Gastrocnemius medialis (tissue), 4 donors: Measurements from ENCODE around the gene CLCF1. TPM values are rescaled to one million over a fixed set of nuclear protein-coding genes. Genes with fewer than 3 reads are reported as not detected.

ENCODE experiments used
- ATAC-seq, 2 donors: fragments of 150-250 bp; one replicate each; pipeline ENCODE4 v1.9.1; 2016
- DNase-seq, 2 donors: peaks; one replicate each; pipeline ENCODE4 v3.0.0-alpha.2; 2019
- H3K27ac ChIP-seq, 4 donors: fragments of 200-600 bp; sonication (generic); 1 replicate in 1 of 4; 2 replicates in 3 of 4; pipeline ENCODE4 v1.5.1; 2016 to 2018; ENCODE audit warnings: mild to moderate bottlenecking in 2 of 4, moderate library complexity in 1 of 4
- H3K27me3 ChIP-seq, 3 donors: fragments of 200-600 bp; sonication (generic) in 2 of 3; 1 replicate in 1 of 3; 2 replicates in 2 of 3; pipeline versions ENCODE4 v1.5.1 to v1.6.0; 2016 to 2019; ENCODE audit warnings: mild to moderate bottlenecking in 1 of 3, moderate library complexity in 1 of 3
- H3K36me3 ChIP-seq, 2 donors: fragments of 200-600 bp; sonication (generic) in 1 of 2; one replicate each; pipeline ENCODE4 v1.5.1; 2017 to 2018
- H3K4me1 ChIP-seq, 2 donors: fragments of 200-600 bp; sonication (generic) in 1 of 2; one replicate each; pipeline ENCODE4 v1.5.1; 2016 to 2017; ENCODE audit warnings: mild to moderate bottlenecking in 2 of 2
- H3K4me3 ChIP-seq, 4 donors: fragments of 200-600 bp; sonication (generic) in 3 of 4; 1 replicate in 1 of 4; 2 replicates in 3 of 4; pipeline ENCODE4 v1.5.1; 2016 to 2019; ENCODE audit warnings: mild to moderate bottlenecking in 2 of 4
- H3K9me3 ChIP-seq, 3 donors: fragments of 200-600 bp; sonication (generic) in 2 of 3; 1 replicate in 1 of 3; 2 replicates in 2 of 3; pipeline ENCODE4 v1.5.1; 2016 to 2019
- POLR2A ChIP-seq, 2 donors: fragments of 450-650 bp; IDR thresholded peaks; one replicate each; pipeline ENCODE4 v1.6.1; 2017; ENCODE audit warnings: antibody characterized with exemption in 2 of 2, mild to moderate bottlenecking in 2 of 2, moderate library complexity in 2 of 2
- in situ Hi-C, 4 donors: fragments of 200-750 bp; cut with MboI; loops; one replicate each; pipeline versions ENCODE4 v1.15.0 to v1.8.0; 2017; ENCODE audit warnings: low sequenced_read_pairs in 4 of 4
- intact Hi-C: fragments of 100-400 bp; cut with DNase I; formaldehyde crosslinking; loops from one replicate; pipeline ENCODE4 v1.15.1; 2023; ENCODE audit warnings: low total_unique reads
- total RNA-seq, 4 donors: library from RNA; depleted of rRNA; stranded (reverse); fragments of >200 nt; gene quantifications; one replicate each; pipeline versions ENCODE4 v1.1.0 to v1.2.3, GENCODE V29; 2016
- TF ChIP-seq, protein P1 (sequence below), 5 experiments: fragments of 450-650 bp in 3 of 5; fragments of 200-600 bp in 2 of 5; sonication (generic) in 2 of 5; IDR thresholded peaks in 4 of 5; conservative IDR thresholded peaks in 1 of 5; 1 replicate in 4 of 5; 2 replicates in 1 of 5; pipeline ENCODE4 v1.5.1; 2016 to 2019; ENCODE audit warnings: antibody characterized with exemption in 5 of 5, mild to moderate bottlenecking in 3 of 5, moderate library complexity in 3 of 5

CLCF1 gene
- total RNA-seq, 4 donors from 2014 or later: 0.24 to 2.7 (median 0.91) TPM

DNA sequence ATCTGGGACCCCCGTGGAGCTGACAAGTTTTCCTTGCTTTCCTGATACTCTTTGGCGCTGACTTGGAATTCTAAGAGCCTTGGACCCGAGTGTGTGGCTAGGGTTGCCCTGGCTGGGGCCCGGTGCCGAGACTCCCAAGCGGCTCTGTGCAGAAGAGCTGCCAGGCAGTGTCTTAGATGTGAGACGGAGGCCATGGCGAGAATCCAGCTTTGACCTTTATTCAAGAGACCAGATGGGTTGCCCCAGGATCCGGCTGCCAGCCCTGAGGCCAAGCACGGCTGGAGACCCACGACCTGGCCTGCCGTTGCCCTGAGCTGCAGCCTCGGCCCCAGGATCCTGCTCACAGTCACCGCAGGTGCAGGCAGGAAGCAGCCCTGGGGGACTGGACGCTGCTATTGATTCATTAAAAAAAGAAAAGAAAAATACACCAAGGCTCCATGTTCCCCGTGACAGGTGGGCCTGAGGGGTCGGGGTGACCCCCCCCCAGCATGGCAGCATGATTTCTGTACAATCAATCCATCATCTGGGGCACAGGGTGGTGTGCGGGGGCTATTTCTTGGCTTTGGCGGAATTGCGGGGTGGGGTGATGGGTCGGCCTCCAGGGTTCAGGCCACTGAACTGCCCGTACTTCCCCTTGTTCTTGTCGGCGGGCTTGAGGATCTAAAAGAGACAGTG, 24.7 kb upstream of the CLCF1 start:
- intact Hi-C loops: no loop called here
- peaks cover 0 to 43% of the 10 kb centered on the region in 2 donors for H3K36me3 ChIP-seq
- no peak for ATAC-seq

DNA sequence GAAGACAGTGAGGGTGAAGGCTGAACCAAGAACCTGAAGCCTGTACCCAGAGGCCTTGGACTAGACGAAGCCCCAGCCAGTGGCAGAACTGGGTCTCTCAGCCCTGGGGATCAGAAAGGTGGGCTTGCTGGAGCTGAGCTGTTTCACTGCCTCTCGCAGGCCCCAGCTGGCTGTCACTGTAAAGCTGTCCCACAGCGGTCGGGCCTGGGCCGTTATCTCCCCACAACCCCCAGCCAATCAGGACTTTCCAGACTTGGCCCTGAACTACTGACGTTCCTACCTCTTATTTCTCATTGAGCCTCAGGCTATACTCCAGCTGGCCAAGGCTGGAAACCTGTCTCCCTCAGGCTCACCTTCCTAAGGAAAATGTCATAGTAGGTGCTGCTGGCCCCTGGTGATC, 24.1 kb upstream of the CLCF1 start:
- no peak for ATAC-seq

More for the DNA sequence above, 24.7 kb upstream of the CLCF1 start:
- in situ Hi-C loops: loop anchor here (10.0 kb wide), 2 partner anchors 77 to 107 kb away; partner anchors contain the start of genes CDK2AP2 (in 3 of the 4) and PITPNM1 (in 3 of the 4)
- no peak overlapping the region for H3K4me3 ChIP-seq
- DNase-seq: no peak
- H3K27me3 ChIP-seq: no peaks in the 10 kb centered on the region
- no peak for TF ChIP-seq POLR2A (IDR thresholded peaks at IDR 0.05)
- TF ChIP-seq, protein P1, sequence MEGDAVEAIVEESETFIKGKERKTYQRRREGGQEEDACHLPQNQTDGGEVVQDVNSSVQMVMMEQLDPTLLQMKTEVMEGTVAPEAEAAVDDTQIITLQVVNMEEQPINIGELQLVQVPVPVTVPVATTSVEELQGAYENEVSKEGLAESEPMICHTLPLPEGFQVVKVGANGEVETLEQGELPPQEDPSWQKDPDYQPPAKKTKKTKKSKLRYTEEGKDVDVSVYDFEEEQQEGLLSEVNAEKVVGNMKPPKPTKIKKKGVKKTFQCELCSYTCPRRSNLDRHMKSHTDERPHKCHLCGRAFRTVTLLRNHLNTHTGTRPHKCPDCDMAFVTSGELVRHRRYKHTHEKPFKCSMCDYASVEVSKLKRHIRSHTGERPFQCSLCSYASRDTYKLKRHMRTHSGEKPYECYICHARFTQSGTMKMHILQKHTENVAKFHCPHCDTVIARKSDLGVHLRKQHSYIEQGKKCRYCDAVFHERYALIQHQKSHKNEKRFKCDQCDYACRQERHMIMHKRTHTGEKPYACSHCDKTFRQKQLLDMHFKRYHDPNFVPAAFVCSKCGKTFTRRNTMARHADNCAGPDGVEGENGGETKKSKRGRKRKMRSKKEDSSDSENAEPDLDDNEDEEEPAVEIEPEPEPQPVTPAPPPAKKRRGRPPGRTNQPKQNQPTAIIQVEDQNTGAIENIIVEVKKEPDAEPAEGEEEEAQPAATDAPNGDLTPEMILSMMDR (IDR thresholded peaks at IDR 0.05 in 4 of 5, conservative IDR thresholded peaks at IDR 0.05 in 1 of 5): no peak
- H3K27ac ChIP-seq: peak overlapping the region in 1 of 4 donors; percentile 0
- H3K4me1 ChIP-seq: peaks cover 20 to 22% of the 10 kb centered on the region in 2 donors
- H3K9me3 ChIP-seq: no peaks in the 10 kb centered on the region

DNA sequence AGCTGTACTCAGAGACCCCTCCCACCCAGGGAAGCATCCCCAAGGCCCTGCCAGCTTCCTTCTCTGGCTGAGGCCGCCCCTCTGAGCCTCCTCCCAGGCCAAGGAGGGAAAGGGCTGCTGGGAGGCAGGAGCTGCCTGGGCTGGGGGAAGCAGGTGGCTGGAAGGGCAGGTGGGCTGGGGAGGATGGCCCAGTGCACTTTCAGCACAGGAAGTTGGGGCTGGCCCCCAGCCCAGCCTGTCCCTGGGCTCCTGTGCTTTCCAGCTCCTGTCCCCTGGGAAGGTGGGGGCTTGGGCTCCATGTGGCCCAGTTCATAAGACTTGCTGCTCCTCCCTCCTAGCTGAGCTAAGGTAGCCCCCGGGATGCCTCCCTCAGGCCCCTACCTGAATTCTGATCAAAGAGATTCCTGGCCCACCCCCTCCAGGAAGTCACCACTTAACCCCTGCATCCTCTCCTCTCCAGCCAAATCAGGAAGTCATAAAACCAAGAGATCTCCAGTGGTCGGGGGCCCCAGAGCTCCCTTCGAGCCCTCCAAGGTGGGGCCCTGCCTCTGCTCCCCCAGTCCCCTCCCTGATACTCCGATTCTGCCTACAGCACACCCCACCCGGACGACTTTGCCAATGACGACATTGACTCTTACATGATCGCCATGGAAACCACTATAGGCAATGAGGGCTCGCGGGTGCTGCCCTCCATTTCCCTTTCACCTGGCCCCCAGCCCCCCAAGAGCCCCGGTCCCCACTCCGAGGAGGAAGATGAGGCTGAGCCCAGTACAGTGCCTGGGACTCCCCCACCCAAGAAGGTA, 23.4 kb upstream of the CLCF1 start:
- in situ Hi-C loops (loop anchor here (10.0 kb wide), 2 partner anchors 78 to 108 kb away; partner anchors contain the start of genes CDK2AP2 (in 3 of the 4) and PITPNM1 (in 3 of the 4)), intact Hi-C loops (no loop called here)
- H3K9me3 ChIP-seq: no peaks in the 10 kb centered on the region
- no peak overlapping the region for H3K27ac ChIP-seq
- peaks cover 19 to 23% of the 10 kb centered on the region in 2 donors for H3K4me1 ChIP-seq
- H3K27me3 ChIP-seq: no peaks in the 10 kb centered on the region
- H3K36me3 ChIP-seq: peaks cover 0 to 43% of the 10 kb centered on the region in 2 donors
- H3K4me3 ChIP-seq: no peak overlapping the region
- no peak for TF ChIP-seq POLR2A (IDR thresholded peaks at IDR 0.05)
- TF ChIP-seq, protein P1 (IDR thresholded peaks at IDR 0.05 in 4 of 5, conservative IDR thresholded peaks at IDR 0.05 in 1 of 5): no peak
- ATAC-seq (no peak), DNase-seq (no peak)

More for the DNA sequence above, 24.1 kb upstream of the CLCF1 start:
- TF ChIP-seq, protein P1 (IDR thresholded peaks at IDR 0.05 in 4 of 5, conservative IDR thresholded peaks at IDR 0.05 in 1 of 5): no peak
- no peak for TF ChIP-seq POLR2A (IDR thresholded peaks at IDR 0.05)
- no peak overlapping the region for H3K4me3 ChIP-seq
- H3K36me3 ChIP-seq: peaks cover 0 to 43% of the 10 kb centered on the region in 2 donors
- no peak for DNase-seq
- in situ Hi-C loops (loop anchor here (10.0 kb wide), 2 partner anchors 77 to 107 kb away; partner anchors contain the start of genes CDK2AP2 (in 3 of the 4) and PITPNM1 (in 3 of the 4)), intact Hi-C loops (no loop called here)
- peaks cover 22 to 24% of the 10 kb centered on the region in 2 donors for H3K4me1 ChIP-seq
- H3K27ac ChIP-seq: peak overlapping the region in 1 of 4 donors; percentile 0
- H3K27me3 ChIP-seq: no peaks in the 10 kb centered on the region
- no peaks in the 10 kb centered on the region for H3K9me3 ChIP-seq

DNA sequence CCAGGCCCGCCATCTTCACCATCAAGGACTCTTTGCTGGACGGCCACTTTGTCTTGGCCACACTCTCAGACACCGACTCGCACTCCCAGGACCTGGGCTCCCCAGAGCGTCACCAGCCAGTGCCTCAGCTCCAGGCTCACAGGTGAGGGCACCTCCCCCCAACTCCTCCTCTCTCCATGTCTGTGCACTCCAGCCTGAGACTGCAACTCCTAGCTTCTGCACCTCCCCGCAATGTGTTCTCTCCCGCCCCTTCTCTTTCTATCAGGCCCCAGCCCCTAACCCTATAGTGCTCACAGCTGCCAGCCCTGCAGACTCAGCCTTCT, 22.8 kb upstream of the CLCF1 start:
- no peaks in the 10 kb centered on the region for H3K9me3 ChIP-seq
- H3K27ac ChIP-seq: no peak overlapping the region
- intact Hi-C loops (no loop called here), in situ Hi-C loops (loop anchor here (10.0 kb wide), 2 partner anchors 79 to 109 kb away; partner anchors contain the start of genes CDK2AP2 (in 3 of the 4) and PITPNM1 (in 3 of the 4))
- no peaks in the 10 kb centered on the region for H3K27me3 ChIP-seq
- no peak overlapping the region for H3K4me3 ChIP-seq
- TF ChIP-seq POLR2A (IDR thresholded peaks at IDR 0.05): no peak
- TF ChIP-seq, protein P1 (IDR thresholded peaks at IDR 0.05 in 4 of 5, conservative IDR thresholded peaks at IDR 0.05 in 1 of 5): no peak
- peaks cover 19 to 26% of the 10 kb centered on the region in 2 donors for H3K4me1 ChIP-seq
- DNase-seq (no peak), ATAC-seq (no peak)
- peaks cover 0 to 43% of the 10 kb centered on the region in 2 donors for H3K36me3 ChIP-seq
